Measurements from ENCODE around the gene TNRC18.

DNA sequence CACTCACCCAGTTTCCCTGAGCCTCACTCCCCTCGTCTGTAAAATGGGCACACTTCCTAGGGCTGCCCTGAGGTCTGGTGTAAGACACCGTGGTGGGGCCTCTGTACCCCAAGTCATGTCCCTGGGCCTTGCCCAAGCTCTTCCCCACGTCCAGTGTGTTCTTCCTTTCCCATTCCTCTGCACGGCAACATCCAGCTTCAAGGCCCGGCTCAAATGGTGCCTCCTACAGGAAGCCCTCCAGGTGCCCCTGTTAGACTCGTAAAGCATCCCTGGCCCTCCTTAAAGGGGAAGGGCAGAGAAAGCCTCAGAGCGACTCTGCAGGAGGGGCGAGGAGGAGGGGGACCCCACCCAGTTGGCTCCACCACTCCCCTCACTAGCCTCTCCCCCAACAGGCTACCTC is 132.3 kb downstream of the TNRC18 start:
- no peak for TF ChIP-seq CTCF (conservative IDR thresholded peaks at IDR 0.05)
- TF ChIP-seq EZH2 (IDR thresholded peaks at IDR 0.05; ENCODE audit: low read depth), result no peak
